ENCODE data around the gene NPIPA1.
"Not testable (repeated sequence)": the region's sequence is repeated elsewhere in the genome, so short reads cannot be mapped to it uniquely, and the experiment has no call there.

The NPIPA1 gene

GRCh38 chr16:14969795-14970194 is 32.6 kb downstream of the NPIPA1 start:
- H3K27ac ChIP-seq (ENCODE audit: low read length); H3K27me3 ChIP-seq (ENCODE audit: low read depth, low read length); H3K36me3 ChIP-seq (ENCODE audit: control insufficient read depth in 1 of 2, insufficient read depth in 2 of 2, low read length in 2 of 2); H3K4me1 ChIP-seq (ENCODE audit: control insufficient read depth in 1 of 2, insufficient read depth in 2 of 2, low read length in 2 of 2); H3K9me3 ChIP-seq (ENCODE audit: control insufficient read depth in 1 of 2, low read length in 2 of 2); H3K4me3 ChIP-seq (ENCODE audit: low read depth in 1 of 2, low read length in 2 of 2): not testable (repeated sequence)

- H3K4me3 ChIP-seq (ENCODE audit: low read depth in 1 of 2, low read length in 2 of 2); H3K9me3 ChIP-seq (ENCODE audit: control insufficient read depth in 1 of 2, low read length in 2 of 2); H3K27ac ChIP-seq (ENCODE audit: low read length); H3K27me3 ChIP-seq (ENCODE audit: low read depth, low read length); H3K36me3 ChIP-seq (ENCODE audit: control insufficient read depth in 1 of 2, insufficient read depth in 2 of 2, low read length in 2 of 2): not testable (repeated sequence)
- H3K4me1 ChIP-seq (ENCODE audit: control insufficient read depth in 1 of 2, insufficient read depth in 2 of 2, low read length in 2 of 2) = peaks cover 0 to 11% of the 10 kb centered on the region in 2 donors
Observed at GRCh38 chr16:14971621-14972228, 34.5 kb downstream of the NPIPA1 start.

- not testable (repeated sequence) for H3K36me3 ChIP-seq (ENCODE audit: control insufficient read depth in 1 of 2, insufficient read depth in 2 of 2, low read length in 2 of 2); H3K27me3 ChIP-seq (ENCODE audit: low read depth, low read length); H3K27ac ChIP-seq (ENCODE audit: low read length); H3K9me3 ChIP-seq (ENCODE audit: control insufficient read depth in 1 of 2, low read length in 2 of 2)
- peaks cover 0 to 12% of the 10 kb centered on the region in 2 donors for H3K4me1 ChIP-seq (ENCODE audit: control insufficient read depth in 1 of 2, insufficient read depth in 2 of 2, low read length in 2 of 2)
- H3K4me3 ChIP-seq (ENCODE audit: low read depth in 1 of 2, low read length in 2 of 2) = peak overlapping the region; percentile 62 to 92
Observed at GRCh38 chr16:14973785-14974322, 36.6 kb downstream of the NPIPA1 start.

- Histone ChIP-seq H3K4me1 (ENCODE audit: control insufficient read depth in 1 of 2, insufficient read depth in 2 of 2, low read length in 2 of 2) (peaks cover 0 to 12% of the 10 kb centered on the region in 2 donors), H3K27ac (ENCODE audit: low read length) (peak overlapping the region; percentile 79), H3K4me3 (ENCODE audit: low read depth in 1 of 2, low read length in 2 of 2) (peak overlapping the region; percentile 62 to 92)
- H3K27me3 ChIP-seq (ENCODE audit: low read depth, low read length); H3K36me3 ChIP-seq (ENCODE audit: control insufficient read depth in 1 of 2, insufficient read depth in 2 of 2, low read length in 2 of 2); H3K9me3 ChIP-seq (ENCODE audit: control insufficient read depth in 1 of 2, low read length in 2 of 2): not testable (repeated sequence)
Observed at GRCh38 chr16:14974331-14974655, 37.0 kb downstream of the NPIPA1 start.

DNA sequence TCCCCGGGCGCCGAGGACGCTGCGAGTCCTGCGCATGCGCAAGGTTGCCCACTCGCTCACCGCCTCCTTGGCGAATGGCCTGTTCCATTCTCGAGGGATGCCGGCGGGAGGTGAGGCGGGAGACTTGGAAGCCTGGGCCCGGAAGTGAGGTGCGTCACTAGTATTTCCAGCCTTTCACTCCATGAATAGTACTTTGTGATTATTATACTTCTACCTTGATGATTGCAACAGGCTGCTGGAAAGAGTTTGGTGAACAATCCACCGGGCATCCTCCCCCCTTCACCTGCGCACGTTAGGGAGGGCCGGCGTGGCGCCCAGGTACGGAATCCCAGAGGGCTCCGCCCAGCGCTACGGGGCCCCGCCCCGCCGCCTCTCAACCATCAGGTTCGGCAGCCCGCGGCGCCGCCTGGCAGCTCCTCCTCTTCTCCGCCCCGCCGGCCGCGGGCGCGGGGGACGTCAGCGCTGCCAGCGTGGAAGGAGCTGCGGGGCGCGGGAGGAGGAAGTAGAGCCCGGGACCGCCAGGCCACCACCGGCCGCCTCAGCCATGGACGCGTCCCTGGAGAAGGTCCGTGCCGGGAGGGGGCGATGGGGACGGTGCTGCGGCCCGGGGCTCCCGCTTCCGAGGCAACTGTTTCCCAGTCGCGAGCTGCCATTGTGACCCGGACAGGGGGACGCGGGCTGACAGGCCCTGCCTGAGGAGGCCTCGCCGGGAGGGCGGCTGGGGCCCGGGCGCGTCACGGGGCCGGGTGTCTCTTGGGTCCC is 37.6 kb downstream of the NPIPA1 start, which contains the start of gene PDXDC1:
Gene PDXDC1, plus strand, starts transcription at position 371 of the 762 bp plus-strand sequence. Its CDS starts 174 bp downstream, at position 545.
- H3K27me3 ChIP-seq (ENCODE audit: low read depth, low read length); H3K36me3 ChIP-seq (ENCODE audit: control insufficient read depth in 1 of 2, insufficient read depth in 2 of 2, low read length in 2 of 2); H3K9me3 ChIP-seq (ENCODE audit: control insufficient read depth in 1 of 2, low read length in 2 of 2): not testable (repeated sequence)
- H3K27ac ChIP-seq (ENCODE audit: low read length) = peak within 1 kb of the TSS; percentile 79
- H3K4me1 ChIP-seq (ENCODE audit: control insufficient read depth in 1 of 2, insufficient read depth in 2 of 2, low read length in 2 of 2) = peaks cover 0 to 12% of the 10 kb centered on the region in 2 donors
- peak within 1 kb of the TSS; percentile 74 to 92 for H3K4me3 ChIP-seq (ENCODE audit: low read depth in 1 of 2, low read length in 2 of 2)

- not testable (repeated sequence) for H3K36me3 ChIP-seq (ENCODE audit: control insufficient read depth in 1 of 2, insufficient read depth in 2 of 2, low read length in 2 of 2); H3K9me3 ChIP-seq (ENCODE audit: control insufficient read depth in 1 of 2, low read length in 2 of 2); H3K27me3 ChIP-seq (ENCODE audit: low read depth, low read length)
- Histone ChIP-seq H3K4me3 (ENCODE audit: low read depth in 1 of 2, low read length in 2 of 2) (peak overlapping the region; percentile 74 to 92), H3K27ac (ENCODE audit: low read length) (peak overlapping the region; percentile 79), H3K4me1 (ENCODE audit: control insufficient read depth in 1 of 2, insufficient read depth in 2 of 2, low read length in 2 of 2) (peaks cover 0 to 12% of the 10 kb centered on the region in 2 donors)
Observed at GRCh38 chr16:14975418-14976194, 38.4 kb downstream of the NPIPA1 start.

- H3K9me3 ChIP-seq (ENCODE audit: control insufficient read depth in 1 of 2, low read length in 2 of 2); H3K4me3 ChIP-seq (ENCODE audit: low read depth in 1 of 2, low read length in 2 of 2); H3K27ac ChIP-seq (ENCODE audit: low read length); H3K27me3 ChIP-seq (ENCODE audit: low read depth, low read length); H3K36me3 ChIP-seq (ENCODE audit: control insufficient read depth in 1 of 2, insufficient read depth in 2 of 2, low read length in 2 of 2): not testable (repeated sequence)
- peaks cover 0 to 12% of the 10 kb centered on the region in 2 donors for H3K4me1 ChIP-seq (ENCODE audit: control insufficient read depth in 1 of 2, insufficient read depth in 2 of 2, low read length in 2 of 2)
Observed at GRCh38 chr16:14976971-14977736, 39.9 kb downstream of the NPIPA1 start.

DNA sequence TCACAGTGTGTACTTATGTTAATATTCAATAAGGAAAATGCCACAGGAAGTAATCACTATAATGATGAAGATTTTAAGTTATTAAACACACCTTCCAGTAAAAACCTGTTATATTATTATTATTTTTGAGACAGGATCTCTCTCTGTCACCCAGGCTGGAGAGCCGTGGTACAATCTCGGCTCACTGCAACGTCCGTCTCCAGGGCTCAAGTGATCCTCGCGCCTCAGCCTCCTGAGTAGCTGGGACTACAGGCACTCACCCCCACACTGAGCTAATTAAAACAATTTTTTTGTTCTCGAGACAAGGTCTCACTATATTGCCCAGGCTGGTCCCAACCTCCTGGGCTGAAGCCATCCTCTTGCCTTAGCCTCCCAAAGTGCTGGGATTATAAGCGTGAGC is 41.0 kb downstream of the NPIPA1 start:
- peaks cover 0 to 12% of the 10 kb centered on the region in 2 donors for H3K4me1 ChIP-seq (ENCODE audit: control insufficient read depth in 1 of 2, insufficient read depth in 2 of 2, low read length in 2 of 2)
- H3K4me3 ChIP-seq (ENCODE audit: low read depth in 1 of 2, low read length in 2 of 2); H3K9me3 ChIP-seq (ENCODE audit: control insufficient read depth in 1 of 2, low read length in 2 of 2); H3K36me3 ChIP-seq (ENCODE audit: control insufficient read depth in 1 of 2, insufficient read depth in 2 of 2, low read length in 2 of 2); H3K27me3 ChIP-seq (ENCODE audit: low read depth, low read length); H3K27ac ChIP-seq (ENCODE audit: low read length): not testable (repeated sequence)

DNA sequence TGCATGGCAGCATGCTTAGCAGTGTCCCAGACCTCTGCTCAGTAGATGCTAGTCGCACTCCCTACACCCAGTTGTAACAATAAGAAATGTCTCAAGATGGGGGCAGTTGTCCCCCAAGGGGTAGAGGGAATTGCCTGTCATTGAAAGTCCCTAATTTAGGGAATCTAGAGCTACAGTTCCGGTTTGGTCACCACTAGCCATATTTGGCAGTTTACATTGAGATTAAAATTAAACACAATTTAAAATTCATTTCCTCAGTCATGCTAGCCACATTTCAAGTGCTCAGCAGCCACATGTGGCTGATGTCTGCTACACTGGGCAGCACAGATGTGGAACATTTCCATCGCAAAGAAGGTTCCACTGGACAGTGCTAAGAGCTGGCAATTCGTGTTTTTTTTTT is 41.7 kb downstream of the NPIPA1 start:
- H3K4me1 ChIP-seq (ENCODE audit: control insufficient read depth in 1 of 2, insufficient read depth in 2 of 2, low read length in 2 of 2) = peaks cover 0 to 12% of the 10 kb centered on the region in 2 donors
- not testable (repeated sequence) for H3K36me3 ChIP-seq (ENCODE audit: control insufficient read depth in 1 of 2, insufficient read depth in 2 of 2, low read length in 2 of 2); H3K9me3 ChIP-seq (ENCODE audit: control insufficient read depth in 1 of 2, low read length in 2 of 2); H3K27me3 ChIP-seq (ENCODE audit: low read depth, low read length); H3K27ac ChIP-seq (ENCODE audit: low read length); H3K4me3 ChIP-seq (ENCODE audit: low read depth in 1 of 2, low read length in 2 of 2)

GRCh38 chr16:14981234-14981633 is 44.0 kb downstream of the NPIPA1 start:
- H3K9me3 ChIP-seq (ENCODE audit: control insufficient read depth in 1 of 2, low read length in 2 of 2); H3K27me3 ChIP-seq (ENCODE audit: low read depth, low read length); H3K36me3 ChIP-seq (ENCODE audit: control insufficient read depth in 1 of 2, insufficient read depth in 2 of 2, low read length in 2 of 2); H3K27ac ChIP-seq (ENCODE audit: low read length); H3K4me3 ChIP-seq (ENCODE audit: low read depth in 1 of 2, low read length in 2 of 2); H3K4me1 ChIP-seq (ENCODE audit: control insufficient read depth in 1 of 2, insufficient read depth in 2 of 2, low read length in 2 of 2): not testable (repeated sequence)

DNA sequence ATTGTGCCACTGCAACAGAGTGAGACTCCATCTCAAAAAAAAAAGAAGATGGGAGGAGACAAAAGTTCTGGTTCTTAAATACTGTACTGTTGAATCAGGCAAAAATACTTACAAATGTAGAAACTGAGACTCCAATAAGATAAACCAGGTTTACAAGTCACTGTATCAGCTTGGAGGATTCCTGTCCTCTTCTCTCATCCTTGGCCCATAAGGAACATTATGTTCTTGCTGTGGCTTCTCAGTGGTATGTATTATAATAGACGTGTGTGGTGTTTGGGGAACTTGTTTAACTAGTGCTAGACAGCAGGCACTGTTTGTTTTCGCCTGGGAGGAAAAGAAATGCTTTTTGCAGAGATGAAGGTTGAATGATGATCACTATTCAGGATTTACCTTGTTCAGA is 45.3 kb downstream of the NPIPA1 start:
- H3K27ac ChIP-seq (ENCODE audit: low read length); H3K4me1 ChIP-seq (ENCODE audit: control insufficient read depth in 1 of 2, insufficient read depth in 2 of 2, low read length in 2 of 2); H3K9me3 ChIP-seq (ENCODE audit: control insufficient read depth in 1 of 2, low read length in 2 of 2); H3K36me3 ChIP-seq (ENCODE audit: control insufficient read depth in 1 of 2, insufficient read depth in 2 of 2, low read length in 2 of 2); H3K27me3 ChIP-seq (ENCODE audit: low read depth, low read length); H3K4me3 ChIP-seq (ENCODE audit: low read depth in 1 of 2, low read length in 2 of 2): not testable (repeated sequence)
